ENCODE results near the gene CDHR2.

DNA sequence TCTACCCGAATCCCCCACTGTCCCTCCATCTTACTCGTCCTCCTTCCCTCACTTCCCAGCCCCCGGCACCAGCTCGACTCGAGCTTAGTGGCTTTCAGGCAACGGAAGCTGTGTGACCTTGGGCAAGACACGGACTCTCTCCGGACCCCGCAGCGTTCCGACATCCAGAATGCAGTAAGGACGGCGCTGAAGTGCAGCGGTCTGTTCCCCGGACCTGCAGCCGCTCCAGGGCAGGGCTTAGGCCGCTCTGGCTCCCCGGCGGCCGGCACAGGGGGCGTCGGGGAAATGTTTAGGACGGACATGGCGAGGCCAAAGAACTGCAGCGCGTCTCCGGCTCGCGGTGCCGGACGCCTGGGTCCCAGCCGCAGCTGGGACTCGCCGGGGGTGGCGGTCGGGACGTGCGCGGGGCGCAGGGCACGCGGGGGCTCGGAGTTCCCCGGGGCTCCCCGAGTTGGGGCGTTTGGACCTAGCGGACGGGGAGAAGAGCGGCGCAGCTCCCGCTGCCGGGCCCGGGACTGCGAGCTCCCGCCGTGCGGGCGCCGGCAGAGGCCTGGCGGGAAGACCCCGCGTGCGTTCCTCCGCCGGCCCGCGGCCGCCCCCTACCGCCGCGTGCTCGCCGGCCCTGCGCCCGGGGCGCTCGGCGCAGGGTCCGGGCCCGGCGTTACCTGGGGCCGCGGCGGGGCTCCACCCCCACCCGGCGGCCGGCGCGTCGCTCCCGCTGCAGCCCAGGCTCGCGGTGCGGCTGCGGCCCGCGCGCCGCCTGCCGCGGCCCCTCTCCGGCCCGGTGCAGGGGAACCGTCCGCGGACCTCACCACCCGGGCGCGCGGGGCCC lies 6.3 kb upstream of the CDHR2 start:
- TF ChIP-seq, protein P1, sequence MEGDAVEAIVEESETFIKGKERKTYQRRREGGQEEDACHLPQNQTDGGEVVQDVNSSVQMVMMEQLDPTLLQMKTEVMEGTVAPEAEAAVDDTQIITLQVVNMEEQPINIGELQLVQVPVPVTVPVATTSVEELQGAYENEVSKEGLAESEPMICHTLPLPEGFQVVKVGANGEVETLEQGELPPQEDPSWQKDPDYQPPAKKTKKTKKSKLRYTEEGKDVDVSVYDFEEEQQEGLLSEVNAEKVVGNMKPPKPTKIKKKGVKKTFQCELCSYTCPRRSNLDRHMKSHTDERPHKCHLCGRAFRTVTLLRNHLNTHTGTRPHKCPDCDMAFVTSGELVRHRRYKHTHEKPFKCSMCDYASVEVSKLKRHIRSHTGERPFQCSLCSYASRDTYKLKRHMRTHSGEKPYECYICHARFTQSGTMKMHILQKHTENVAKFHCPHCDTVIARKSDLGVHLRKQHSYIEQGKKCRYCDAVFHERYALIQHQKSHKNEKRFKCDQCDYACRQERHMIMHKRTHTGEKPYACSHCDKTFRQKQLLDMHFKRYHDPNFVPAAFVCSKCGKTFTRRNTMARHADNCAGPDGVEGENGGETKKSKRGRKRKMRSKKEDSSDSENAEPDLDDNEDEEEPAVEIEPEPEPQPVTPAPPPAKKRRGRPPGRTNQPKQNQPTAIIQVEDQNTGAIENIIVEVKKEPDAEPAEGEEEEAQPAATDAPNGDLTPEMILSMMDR (IDR thresholded peaks at IDR 0.05): peak in 3 of 4 experiments; percentile 22 to 49 (median 45)
- TF ChIP-seq POLR2A (IDR thresholded peaks at IDR 0.05): no peak

Data from uterus (tissue), 2 donors.